8988T (cell line): ENCODE results near the gene ATP6V1E1.
"Not testable (repeated sequence)": the region's sequence is repeated elsewhere in the genome, so short reads cannot be mapped to it uniquely, and the experiment has no call there.

Source experiments
- DNase-seq: peaks from one replicate; pipeline ENCODE4 v3.0.0; 2011

ATP6V1E1 gene

GRCh38 chr22:17579535-17579981 lies 49.0 kb downstream of the ATP6V1E1 start:
- no peak for DNase-seq

- no peak for DNase-seq
Measured at GRCh38 chr22:17578136-17578754, 50.3 kb downstream of the ATP6V1E1 start.

- DNase-seq: no peak
Measured at GRCh38 chr22:17576470-17576869, 52.1 kb downstream of the ATP6V1E1 start.

- no peak for DNase-seq
Measured at GRCh38 chr22:17575681-17576080, 52.9 kb downstream of the ATP6V1E1 start.

GRCh38 chr22:17575151-17575550 lies 53.4 kb downstream of the ATP6V1E1 start:
- DNase-seq: no peak

GRCh38 chr22:17570851-17571631 lies 57.5 kb downstream of the ATP6V1E1 start:
- DNase-seq: no peak

GRCh38 chr22:17569971-17570511 lies 58.5 kb downstream of the ATP6V1E1 start:
- no peak for DNase-seq

- no peak for DNase-seq
Measured at GRCh38 chr22:17566776-17567175, 61.8 kb downstream of the ATP6V1E1 start.

GRCh38 chr22:17566016-17566687 lies 62.4 kb downstream of the ATP6V1E1 start:
- not testable (repeated sequence) for DNase-seq

GRCh38 chr22:17563936-17564391 lies 64.6 kb downstream of the ATP6V1E1 start:
- DNase-seq: no peak

GRCh38 chr22:17562906-17563870 lies 65.4 kb downstream of the ATP6V1E1 start, which contains the start of gene SLC25A18:
TSS of gene SLC25A18 (plus strand) at chr22:17563498. CDS start at chr22:17579945, 16,447 bp downstream.
- no peak for DNase-seq

GRCh38 chr22:17559188-17559587 lies 69.4 kb downstream of the ATP6V1E1 start:
- DNase-seq: no peak

GRCh38 chr22:17554814-17555213 lies 73.7 kb downstream of the ATP6V1E1 start:
- DNase-seq: no peak

- no peak for DNase-seq
Measured at GRCh38 chr22:17552737-17553136, 75.8 kb downstream of the ATP6V1E1 start.

- DNase-seq: no peak
Measured at GRCh38 chr22:17549655-17550054, 78.9 kb downstream of the ATP6V1E1 start.

GRCh38 chr22:17549183-17549582 lies 79.4 kb downstream of the ATP6V1E1 start:
- DNase-seq: no peak

GRCh38 chr22:17548756-17549035 lies 79.9 kb downstream of the ATP6V1E1 start:
- DNase-seq: no peak

- no peak for DNase-seq
Measured at GRCh38 chr22:17548010-17548755, 80.4 kb downstream of the ATP6V1E1 start.

- no peak for DNase-seq
Measured at GRCh38 chr22:17542452-17542851, 86.1 kb downstream of the ATP6V1E1 start.
